PC-3 (cell line): Measurements from ENCODE around the gene LRP11.

Experiments used
- EZH2 ChIP-seq: fragments of 300-600 bp; sonication (generic); IDR thresholded peaks from one replicate; pipeline ENCODE4 v1.6.1; 2017; ENCODE audit warnings: antibody characterized with exemption, mild to moderate bottlenecking, low read length; ENCODE audit not compliant: unreplicated experiment
- EZH2phosphoT487 ChIP-seq: fragments of 300-600 bp; sonication (generic); IDR thresholded peaks from 2 replicates; pipeline ENCODE4 v1.6.1; 2018; ENCODE audit warnings: mild to moderate bottlenecking, antibody characterized with exemption, low read length, borderline replicate concordance
- TF ChIP-seq, protein P1 (sequence below): fragments of 300-600 bp; sonication (generic); conservative IDR thresholded peaks from 2 replicates; pipeline ENCODE4 v1.5.1; 2017; ENCODE audit warnings: antibody characterized with exemption, low read depth, mild to moderate bottlenecking, low read length

DNA sequence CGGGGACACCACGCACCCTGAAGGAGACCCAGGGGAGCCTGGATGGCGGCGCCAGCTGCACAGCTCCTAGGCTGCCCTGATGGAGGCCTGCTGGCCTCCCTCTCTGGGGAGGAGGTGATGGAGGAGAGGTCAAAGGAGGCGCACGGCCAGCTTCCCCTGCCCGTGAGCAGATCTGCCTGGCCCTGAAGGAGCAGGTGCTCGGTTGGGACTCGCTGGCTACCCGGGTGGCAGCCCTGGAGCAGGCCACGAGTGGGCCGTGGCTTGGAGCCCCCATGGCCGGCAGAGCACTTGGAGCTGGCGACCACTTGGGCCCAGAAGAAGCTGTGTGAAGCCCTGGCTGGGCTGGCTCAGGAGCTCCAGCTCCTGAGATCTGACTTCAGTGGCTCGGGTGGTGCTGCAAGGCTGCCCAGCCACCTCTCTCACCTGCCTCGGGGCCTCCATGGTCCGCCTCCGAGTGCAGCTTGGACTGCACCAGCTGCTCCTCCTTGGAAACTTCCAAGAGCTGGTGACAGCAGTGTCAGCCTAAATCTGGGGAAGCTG, 41.3 kb upstream of the LRP11 start:
- TF ChIP-seq EZH2phosphoT487 (no peak), EZH2 (no peak)
- TF ChIP-seq, protein P1, sequence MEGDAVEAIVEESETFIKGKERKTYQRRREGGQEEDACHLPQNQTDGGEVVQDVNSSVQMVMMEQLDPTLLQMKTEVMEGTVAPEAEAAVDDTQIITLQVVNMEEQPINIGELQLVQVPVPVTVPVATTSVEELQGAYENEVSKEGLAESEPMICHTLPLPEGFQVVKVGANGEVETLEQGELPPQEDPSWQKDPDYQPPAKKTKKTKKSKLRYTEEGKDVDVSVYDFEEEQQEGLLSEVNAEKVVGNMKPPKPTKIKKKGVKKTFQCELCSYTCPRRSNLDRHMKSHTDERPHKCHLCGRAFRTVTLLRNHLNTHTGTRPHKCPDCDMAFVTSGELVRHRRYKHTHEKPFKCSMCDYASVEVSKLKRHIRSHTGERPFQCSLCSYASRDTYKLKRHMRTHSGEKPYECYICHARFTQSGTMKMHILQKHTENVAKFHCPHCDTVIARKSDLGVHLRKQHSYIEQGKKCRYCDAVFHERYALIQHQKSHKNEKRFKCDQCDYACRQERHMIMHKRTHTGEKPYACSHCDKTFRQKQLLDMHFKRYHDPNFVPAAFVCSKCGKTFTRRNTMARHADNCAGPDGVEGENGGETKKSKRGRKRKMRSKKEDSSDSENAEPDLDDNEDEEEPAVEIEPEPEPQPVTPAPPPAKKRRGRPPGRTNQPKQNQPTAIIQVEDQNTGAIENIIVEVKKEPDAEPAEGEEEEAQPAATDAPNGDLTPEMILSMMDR = no peak
